Activated CD4-positive, alpha-beta T cell treated with anti-CD3 and anti-CD28 coated beads, Interleukin-2, amount 50 U/mL, for 24 hours (primary cell): ENCODE results near the gene ASCL5.

Source experiments
- DNase-seq, 2 donors: peaks; one replicate each; pipeline ENCODE4 v3.0.0-alpha.2; 2020; ENCODE audit warnings: low read depth in 1 of 2, low spot score in 1 of 2

The ASCL5 gene

DNA sequence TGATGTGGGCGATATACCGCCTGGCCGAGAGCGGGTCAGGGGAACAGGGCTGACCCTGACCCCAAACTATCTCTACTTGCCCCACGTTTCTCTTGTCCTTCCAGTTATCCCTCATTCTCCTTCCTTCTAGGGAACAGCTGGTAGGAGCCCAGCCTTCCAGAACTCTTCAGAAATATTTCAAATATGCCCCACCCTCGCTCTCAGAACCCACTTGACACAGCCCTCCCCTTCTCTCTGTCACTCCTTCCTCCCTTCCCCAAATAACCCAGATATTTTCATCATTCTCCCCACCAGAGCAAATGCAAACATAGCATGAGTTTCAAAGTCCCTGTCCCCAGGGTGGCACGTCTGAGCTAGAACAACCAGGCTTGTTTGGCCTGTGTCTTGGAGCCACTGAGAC lies 15.8 kb downstream of the ASCL5 start:
- no peak for DNase-seq

DNA sequence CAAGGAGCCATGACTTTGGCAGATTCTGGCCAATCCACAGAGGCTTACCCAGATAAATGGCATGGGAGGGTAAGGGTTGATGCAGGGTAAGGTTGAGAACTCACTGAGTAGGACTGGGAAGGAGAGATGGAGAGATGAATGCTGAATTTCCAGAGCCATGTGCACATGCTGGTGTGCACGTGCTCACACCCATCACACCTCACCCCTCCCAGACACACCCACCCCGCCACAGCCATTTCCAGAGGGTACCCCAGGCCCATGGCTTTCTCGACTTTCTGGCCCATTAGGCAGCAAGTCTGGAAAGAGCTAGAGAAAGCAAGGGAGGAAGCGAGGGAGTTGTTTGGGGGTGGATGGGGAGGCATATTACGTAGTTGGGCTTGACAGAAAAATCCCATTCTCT lies 16.4 kb downstream of the ASCL5 start:
- DNase-seq, result no peak

- DNase-seq, result no peak
Measured at GRCh38 chr1:201110138-201110537, 16.8 kb downstream of the ASCL5 start.

GRCh38 chr1:201109651-201110050 lies 17.3 kb downstream of the ASCL5 start:
- no peak for DNase-seq

GRCh38 chr1:201108614-201109013 lies 18.4 kb downstream of the ASCL5 start:
- no peak for DNase-seq

DNA sequence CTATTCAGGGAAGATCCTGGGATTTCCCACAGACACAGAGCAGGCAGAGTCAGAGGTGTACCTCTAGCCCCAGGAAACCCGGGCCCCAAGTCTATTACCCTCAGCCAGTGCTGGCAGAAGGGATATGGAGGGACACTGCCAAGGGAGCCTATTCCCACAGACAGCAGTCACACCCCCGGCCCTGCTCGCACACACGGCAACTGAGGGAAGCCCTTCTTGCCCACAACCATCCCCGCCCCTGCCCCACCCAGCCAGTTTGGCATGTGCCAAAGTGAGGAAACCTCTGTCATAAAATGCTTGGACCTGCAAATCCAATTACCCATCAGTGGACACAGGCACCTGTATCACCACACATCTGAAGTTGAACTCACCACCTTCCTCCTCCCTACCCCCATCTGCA lies 21.3 kb downstream of the ASCL5 start:
- DNase-seq, result no peak

DNA sequence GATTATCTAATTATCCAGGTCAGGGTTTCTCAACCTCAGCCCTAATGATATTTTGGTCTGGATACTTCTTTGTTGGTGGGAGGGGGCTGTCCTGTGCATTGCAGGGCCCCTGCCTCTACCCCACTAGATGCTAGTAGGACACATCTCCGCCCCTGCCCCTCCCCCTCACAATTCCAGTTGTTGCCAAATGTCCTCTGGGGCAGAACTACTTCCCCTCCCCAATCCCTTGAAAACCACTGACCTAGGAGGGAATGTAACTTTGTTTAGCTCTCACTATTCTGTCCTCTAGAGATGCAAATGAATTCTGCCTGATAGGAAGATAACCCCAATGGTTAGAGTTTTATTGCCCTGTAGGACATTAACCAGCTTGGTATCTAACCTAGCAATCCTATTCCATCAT lies 22.8 kb downstream of the ASCL5 start:
- DNase-seq, result no peak

- no peak for DNase-seq
Measured at GRCh38 chr1:201103666-201104065, 23.3 kb downstream of the ASCL5 start.

- no peak for DNase-seq
Measured at GRCh38 chr1:201100169-201100930, 26.6 kb downstream of the ASCL5 start.

DNA sequence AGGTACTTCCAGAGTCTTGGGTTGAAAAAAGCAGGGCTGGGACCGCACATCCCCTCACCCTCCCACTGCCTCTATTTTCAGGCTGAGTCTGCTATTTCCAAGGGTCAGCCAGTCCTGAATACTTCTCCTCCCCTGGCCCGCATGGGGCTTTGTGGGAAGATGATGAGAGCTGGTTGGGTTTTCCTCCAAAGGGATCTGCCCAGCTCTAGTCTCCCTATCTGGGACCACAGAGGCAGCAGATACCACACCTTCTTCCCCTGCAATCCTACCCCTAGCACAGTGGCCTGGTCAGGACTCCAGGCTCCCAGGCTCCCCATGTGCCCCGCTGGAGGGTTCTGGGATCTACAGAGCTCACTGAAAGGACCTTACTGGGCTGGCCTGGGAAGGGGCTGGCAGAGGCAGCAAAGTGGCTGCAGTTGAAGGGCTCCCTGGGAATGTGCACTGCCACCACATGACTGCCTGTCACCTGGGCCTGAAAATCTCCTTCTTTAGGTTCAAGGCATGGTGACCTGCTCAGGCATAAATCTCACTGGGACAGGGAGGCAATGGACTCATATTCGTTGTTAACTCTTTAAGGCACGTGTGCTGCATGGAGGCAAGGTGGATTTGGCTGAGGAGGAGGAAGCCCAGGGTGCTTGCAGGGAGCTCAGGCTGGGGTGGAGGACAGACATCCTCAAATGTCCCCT lies 27.8 kb downstream of the ASCL5 start:
- no peak for DNase-seq

GRCh38 chr1:201096977-201097856 lies 29.8 kb downstream of the ASCL5 start:
- no peak for DNase-seq

GRCh38 chr1:201096041-201096461 lies 30.9 kb downstream of the ASCL5 start:
- DNase-seq, result no peak

GRCh38 chr1:201095581-201095980 lies 31.4 kb downstream of the ASCL5 start:
- DNase-seq, result no peak

DNA sequence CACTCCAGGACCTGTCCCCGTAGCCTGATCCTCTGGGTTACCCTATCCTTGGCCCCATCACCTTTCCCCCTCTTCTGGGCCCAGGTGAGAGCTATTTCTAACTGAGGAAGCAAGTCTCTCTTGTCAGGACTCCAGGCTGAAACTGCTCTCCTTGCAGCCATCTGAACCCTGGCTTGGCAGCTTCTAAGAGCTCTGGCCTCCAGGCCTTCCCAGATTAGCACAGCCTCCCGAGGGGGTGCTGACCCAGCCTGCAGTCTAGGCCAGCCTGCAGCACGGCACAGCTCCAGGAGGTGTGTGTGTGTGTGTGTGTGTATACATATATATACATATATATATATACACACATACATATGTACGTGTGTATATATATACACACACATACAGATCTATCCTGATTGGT lies 32.2 kb downstream of the ASCL5 start:
- no peak for DNase-seq

GRCh38 chr1:201093962-201094361 lies 33.0 kb downstream of the ASCL5 start:
- DNase-seq, result no peak

DNA sequence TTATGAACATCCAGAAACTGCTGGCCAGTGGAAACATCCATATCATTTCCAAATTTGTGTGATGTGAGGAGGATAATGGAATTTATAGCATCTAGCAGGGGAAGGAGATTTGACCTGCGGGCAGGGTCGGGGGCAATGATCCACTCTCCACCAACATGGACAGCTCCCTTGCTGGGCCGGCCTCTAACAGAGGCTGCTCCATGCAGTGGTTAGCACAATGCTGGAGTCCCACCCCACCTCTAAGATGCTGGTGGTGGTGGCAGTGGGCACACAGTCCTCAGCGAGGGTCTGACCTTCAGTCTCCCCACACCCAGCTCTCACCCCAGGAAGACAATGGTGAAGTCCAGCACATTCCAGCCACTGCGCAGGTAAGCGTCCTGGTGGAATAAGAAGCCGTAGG lies 33.4 kb downstream of the ASCL5 start:
- DNase-seq, result no peak

GRCh38 chr1:201092738-201093137 lies 34.2 kb downstream of the ASCL5 start:
- no peak for DNase-seq

DNA sequence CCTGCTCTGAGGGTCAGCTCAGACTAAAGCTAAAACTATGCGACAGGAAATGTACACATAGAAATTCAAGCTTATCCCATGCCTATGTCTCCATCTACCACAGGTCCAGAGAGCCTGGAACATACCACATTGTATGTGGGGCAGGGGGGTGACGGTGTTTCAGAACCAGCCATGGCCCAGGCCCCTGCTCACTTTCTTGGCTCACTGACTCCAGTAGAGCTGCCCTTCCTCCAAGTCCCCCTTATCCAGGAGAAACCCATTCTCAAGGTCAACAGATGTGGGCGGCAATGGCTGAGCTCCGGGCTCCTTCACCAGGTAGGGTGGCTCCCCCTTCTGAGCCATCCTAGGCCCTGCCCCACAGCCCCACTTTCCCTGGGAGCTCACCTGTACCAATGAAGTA lies 35.7 kb downstream of the ASCL5 start:
- no peak for DNase-seq

GRCh38 chr1:201090541-201090940 lies 36.4 kb downstream of the ASCL5 start:
- DNase-seq, result no peak

- DNase-seq, result no peak
Measured at GRCh38 chr1:201089596-201089995, 37.4 kb downstream of the ASCL5 start.

DNA sequence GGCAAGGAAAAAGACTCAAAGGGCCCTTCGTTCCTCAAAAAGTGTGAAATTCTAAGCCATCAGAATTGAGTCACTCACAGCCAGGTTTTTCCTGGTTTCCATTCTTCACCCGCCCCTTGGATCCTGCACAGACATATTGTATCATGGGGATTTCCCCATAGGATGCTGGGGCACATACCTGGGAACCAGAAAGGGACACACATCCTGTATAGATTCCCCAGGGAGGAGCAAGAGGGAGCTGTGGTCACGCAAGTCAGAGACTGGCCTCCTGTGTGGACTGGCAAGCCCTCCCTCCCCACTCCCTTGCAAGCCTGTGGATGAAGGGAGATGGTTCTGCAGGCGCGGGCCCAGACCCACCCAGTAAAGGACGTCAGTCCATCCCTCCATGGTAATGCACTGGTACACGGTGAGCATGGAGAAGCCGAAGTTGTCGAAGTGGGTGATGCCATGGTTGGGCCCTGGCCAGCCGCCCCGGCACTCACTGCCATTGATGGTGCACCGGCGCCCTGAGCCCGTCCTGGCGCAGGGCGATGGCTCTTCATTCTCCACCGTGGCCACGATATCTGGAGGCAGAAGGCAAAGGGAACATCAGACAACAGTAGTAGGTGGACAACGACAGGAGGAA lies 38.0 kb downstream of the ASCL5 start:
- DNase-seq, result no peak
